WTC11 (cell line): ENCODE results near the gene MBNL1. TPM values are rescaled to one million over a fixed set of nuclear protein-coding genes. Genes with fewer than 3 reads are reported as not detected.

Source experiments
- ATAC-seq: fragments of 200-7000 bp; cut with Tn5 transposase; 2 replicates; pipeline ENCODE4 v1.10.0; 2021; ENCODE audit warnings: mild to moderate bottlenecking, moderate library complexity
- CTCF ChIA-PET: fragments of 300-600 bp; sonication (Branson Sonifier 250); formaldehyde crosslinking; loops from one replicate; lab custom pipeline; 2021; ENCODE audit warnings: antibody characterized with exemption; lab: Charles Lee
- POLR2A ChIA-PET: fragments of 350-600 bp; sonication (Branson Sonifier 250); formaldehyde crosslinking; loops from one replicate; lab custom pipeline; 2021; ENCODE audit warnings: antibody characterized with exemption; lab: Charles Lee
- DNase-seq: peaks from one replicate; pipeline ENCODE4 v3.0.0; 2021; ENCODE audit warnings: low spot score
- H3K27ac Mint-ChIP-seq: 2 replicates; pipeline ENCODE4 v1.8.0; 2021; ENCODE audit warnings: mixed read lengths
- H3K27me3 Mint-ChIP-seq: 2 replicates; pipeline ENCODE4 v1.8.0; 2021; ENCODE audit warnings: low read depth, mild to moderate bottlenecking, moderate library complexity, mixed read lengths
- H3K36me3 Mint-ChIP-seq: 2 replicates; pipeline ENCODE4 v1.8.0; 2021; ENCODE audit warnings: mixed read lengths
- H3K4me1 Mint-ChIP-seq: 2 replicates; pipeline ENCODE4 v1.8.0; 2022; ENCODE audit warnings: mixed read lengths
- H3K4me3 Mint-ChIP-seq: 2 replicates; pipeline ENCODE4 v1.8.0; 2021; ENCODE audit warnings: mild to moderate bottlenecking, moderate library complexity, mixed read lengths
- H3K9me3 Mint-ChIP-seq: 2 replicates; pipeline ENCODE4 v1.8.0; 2021; ENCODE audit warnings: mixed read lengths
- CREB1 ChIP-seq: sonication (generic); formaldehyde crosslinking; IDR thresholded peaks from 2 replicates; pipeline ENCODE4 v1.8.0; 2023; ENCODE audit warnings: mild to moderate bottlenecking, missing genetic modification reagents
- E2F4 ChIP-seq: sonication (generic); formaldehyde crosslinking; IDR thresholded peaks from 2 replicates; pipeline ENCODE4 v1.8.1; 2022; ENCODE audit warnings: low read depth, mild to moderate bottlenecking, moderate library complexity, missing genetic modification reagents, borderline replicate concordance
- IRF2 ChIP-seq: sonication (generic); formaldehyde crosslinking; IDR thresholded peaks from 2 replicates; pipeline ENCODE4 v1.8.0; 2022; ENCODE audit warnings: low read depth, missing genetic modification reagents, borderline replicate concordance
- JAZF1 ChIP-seq: fragments of 250-450 bp; sonication (Bioruptor Pico); IDR thresholded peaks from 2 replicates; pipeline ENCODE4 v1.9.0; 2021; ENCODE audit warnings: moderate library complexity, mild to moderate bottlenecking, inconsistent platforms
- KAT7 ChIP-seq: sonication (generic); formaldehyde crosslinking; IDR thresholded peaks from 2 replicates; pipeline ENCODE4 v1.8.1; 2023; ENCODE audit warnings: missing genetic modification reagents, mild to moderate bottlenecking, borderline replicate concordance
- NFYB ChIP-seq: sonication (generic); formaldehyde crosslinking; conservative IDR thresholded peaks from 2 replicates; pipeline ENCODE4 v1.8.0; 2022; ENCODE audit warnings: low read depth, missing genetic modification reagents
- NR1H2 ChIP-seq: sonication (generic); formaldehyde crosslinking; IDR thresholded peaks from 2 replicates; pipeline ENCODE4 v1.9.0; 2021; ENCODE audit warnings: mild to moderate bottlenecking, moderate library complexity, missing genetic modification reagents
- RORB ChIP-seq: fragments of 250-450 bp; sonication (Bioruptor Pico); IDR thresholded peaks from 2 replicates; pipeline ENCODE4 v1.9.0; 2021; ENCODE audit warnings: mild to moderate bottlenecking
- ZNF138 ChIP-seq: sonication (generic); formaldehyde crosslinking; conservative IDR thresholded peaks from 2 replicates; pipeline ENCODE4 v1.8.1; 2022; ENCODE audit warnings: mild to moderate bottlenecking, moderate library complexity, missing genetic modification reagents
- total RNA-seq: library from RNA; stranded (reverse); gene quantifications from 3 replicates; pipeline ENCODE4 v1.2.3, GENCODE V29; 2021
- TF ChIP-seq, protein P1 (sequence below): fragments of 200-600 bp; IDR thresholded peaks from 2 replicates; pipeline ENCODE4 v1.8.0; 2022; ENCODE audit warnings: antibody characterized with exemption
- TF ChIP-seq, protein P2 (sequence below): sonication (generic); formaldehyde crosslinking; IDR thresholded peaks from 2 replicates; pipeline ENCODE4 v1.8.0; 2022; ENCODE audit warnings: mild to moderate bottlenecking, missing genetic modification reagents
- TF ChIP-seq, protein P3 (sequence below): sonication (generic); formaldehyde crosslinking; IDR thresholded peaks from 2 replicates; pipeline ENCODE4 v1.8.1; 2022; ENCODE audit warnings: missing genetic modification reagents, borderline replicate concordance
- TF ChIP-seq, protein P4 (sequence below): sonication (generic); formaldehyde crosslinking; IDR thresholded peaks from 2 replicates; pipeline ENCODE4 v1.8.1; 2023; ENCODE audit warnings: mild to moderate bottlenecking, missing genetic modification reagents
- TF ChIP-seq, protein P5 (sequence below): fragments of 250-450 bp; sonication (Bioruptor Pico); IDR thresholded peaks from 2 replicates; pipeline ENCODE4 v1.9.0; 2021; ENCODE audit warnings: mild to moderate bottlenecking

The MBNL1 gene
- total RNA-seq, 1 experiment from 2014 or later, result 20.4 TPM

- ChIA-PET CTCF (no interaction called here), POLR2A (no interaction called here)
- H3K27ac Mint-ChIP-seq, result no peak overlapping the region
- DNase-seq (no peak), ATAC-seq (no peak)
- peaks cover 3% of the 10 kb centered on the region for H3K4me1 Mint-ChIP-seq
- no peak for TF ChIP-seq NR1H2 (CRISPR knock-in tag)
- TF ChIP-seq KAT7, result no peak
- H3K4me3 Mint-ChIP-seq, result no peak overlapping the region
- no peaks in the 10 kb centered on the region for H3K36me3 Mint-ChIP-seq
- no peaks in the 10 kb centered on the region for H3K9me3 Mint-ChIP-seq
- no peaks in the 10 kb centered on the region; the same call in 1 of the 2 replicates for H3K27me3 Mint-ChIP-seq
These were observed 65.2 kb downstream of the MBNL1 start for GRCh38 chr3:152333928-152334327.

DNA sequence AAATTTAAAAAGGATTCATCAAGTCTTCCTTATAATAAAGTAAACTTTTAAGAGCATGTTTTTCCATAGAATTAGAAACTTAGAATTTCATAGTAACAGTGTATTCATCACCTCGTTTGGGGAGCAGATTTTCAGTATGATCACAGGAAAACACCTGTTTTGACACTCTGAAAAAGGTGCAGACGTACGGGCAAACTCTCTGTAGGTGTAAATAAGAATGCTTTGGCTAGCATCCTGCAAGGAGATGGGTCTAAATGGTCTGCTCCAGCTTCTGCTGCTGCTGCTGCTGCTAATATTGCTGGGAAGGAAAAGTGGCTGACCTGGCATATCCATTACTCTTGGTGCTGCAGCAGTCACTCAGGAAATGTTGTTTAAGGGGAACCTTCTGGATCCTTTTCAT is 66.0 kb downstream of the MBNL1 start:
- Mint-ChIP-seq H3K36me3 (no peaks in the 10 kb centered on the region), H3K27me3 (no peaks in the 10 kb centered on the region; the same call in 1 of the 2 replicates), H3K4me3 (no peak overlapping the region), H3K4me1 (peaks cover 3% of the 10 kb centered on the region; the same call in 1 of the 2 replicates), H3K9me3 (no peaks in the 10 kb centered on the region), H3K27ac (no peak overlapping the region)
- DNase-seq (no peak), ATAC-seq (no peak)
- TF ChIP-seq ZNF138 (CRISPR knock-in tag) (no peak), NFYB (CRISPR knock-in tag) (no peak), IRF2 (CRISPR knock-in tag) (no peak), CREB1 (CRISPR knock-in tag) (no peak), RORB (CRISPR knock-in tag) (no peak), JAZF1 (no peak), E2F4 (CRISPR knock-in tag) (no peak)
- TF ChIP-seq, protein P1, sequence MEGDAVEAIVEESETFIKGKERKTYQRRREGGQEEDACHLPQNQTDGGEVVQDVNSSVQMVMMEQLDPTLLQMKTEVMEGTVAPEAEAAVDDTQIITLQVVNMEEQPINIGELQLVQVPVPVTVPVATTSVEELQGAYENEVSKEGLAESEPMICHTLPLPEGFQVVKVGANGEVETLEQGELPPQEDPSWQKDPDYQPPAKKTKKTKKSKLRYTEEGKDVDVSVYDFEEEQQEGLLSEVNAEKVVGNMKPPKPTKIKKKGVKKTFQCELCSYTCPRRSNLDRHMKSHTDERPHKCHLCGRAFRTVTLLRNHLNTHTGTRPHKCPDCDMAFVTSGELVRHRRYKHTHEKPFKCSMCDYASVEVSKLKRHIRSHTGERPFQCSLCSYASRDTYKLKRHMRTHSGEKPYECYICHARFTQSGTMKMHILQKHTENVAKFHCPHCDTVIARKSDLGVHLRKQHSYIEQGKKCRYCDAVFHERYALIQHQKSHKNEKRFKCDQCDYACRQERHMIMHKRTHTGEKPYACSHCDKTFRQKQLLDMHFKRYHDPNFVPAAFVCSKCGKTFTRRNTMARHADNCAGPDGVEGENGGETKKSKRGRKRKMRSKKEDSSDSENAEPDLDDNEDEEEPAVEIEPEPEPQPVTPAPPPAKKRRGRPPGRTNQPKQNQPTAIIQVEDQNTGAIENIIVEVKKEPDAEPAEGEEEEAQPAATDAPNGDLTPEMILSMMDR, result no peak
- TF ChIP-seq, protein P2, sequence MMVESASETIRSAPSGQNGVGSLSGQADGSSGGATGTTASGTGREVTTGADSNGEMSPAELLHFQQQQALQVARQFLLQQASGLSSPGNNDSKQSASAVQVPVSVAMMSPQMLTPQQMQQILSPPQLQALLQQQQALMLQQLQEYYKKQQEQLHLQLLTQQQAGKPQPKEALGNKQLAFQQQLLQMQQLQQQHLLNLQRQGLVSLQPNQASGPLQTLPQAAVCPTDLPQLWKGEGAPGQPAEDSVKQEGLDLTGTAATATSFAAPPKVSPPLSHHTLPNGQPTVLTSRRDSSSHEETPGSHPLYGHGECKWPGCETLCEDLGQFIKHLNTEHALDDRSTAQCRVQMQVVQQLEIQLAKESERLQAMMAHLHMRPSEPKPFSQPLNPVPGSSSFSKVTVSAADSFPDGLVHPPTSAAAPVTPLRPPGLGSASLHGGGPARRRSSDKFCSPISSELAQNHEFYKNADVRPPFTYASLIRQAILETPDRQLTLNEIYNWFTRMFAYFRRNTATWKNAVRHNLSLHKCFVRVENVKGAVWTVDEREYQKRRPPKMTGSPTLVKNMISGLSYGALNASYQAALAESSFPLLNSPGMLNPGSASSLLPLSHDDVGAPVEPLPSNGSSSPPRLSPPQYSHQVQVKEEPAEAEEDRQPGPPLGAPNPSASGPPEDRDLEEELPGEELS (CRISPR knock-in tag), result no peak
- TF ChIP-seq, protein P3, sequence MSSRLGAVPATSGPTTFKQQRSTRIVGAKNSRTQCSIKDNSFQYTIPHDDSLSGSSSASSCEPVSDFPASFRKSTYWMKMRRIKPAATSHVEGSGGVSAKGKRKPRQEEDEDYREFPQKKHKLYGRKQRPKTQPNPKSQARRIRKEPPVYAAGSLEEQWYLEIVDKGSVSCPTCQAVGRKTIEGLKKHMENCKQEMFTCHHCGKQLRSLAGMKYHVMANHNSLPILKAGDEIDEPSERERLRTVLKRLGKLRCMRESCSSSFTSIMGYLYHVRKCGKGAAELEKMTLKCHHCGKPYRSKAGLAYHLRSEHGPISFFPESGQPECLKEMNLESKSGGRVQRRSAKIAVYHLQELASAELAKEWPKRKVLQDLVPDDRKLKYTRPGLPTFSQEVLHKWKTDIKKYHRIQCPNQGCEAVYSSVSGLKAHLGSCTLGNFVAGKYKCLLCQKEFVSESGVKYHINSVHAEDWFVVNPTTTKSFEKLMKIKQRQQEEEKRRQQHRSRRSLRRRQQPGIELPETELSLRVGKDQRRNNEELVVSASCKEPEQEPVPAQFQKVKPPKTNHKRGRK (CRISPR knock-in tag), result no peak
- TF ChIP-seq, protein P4, sequence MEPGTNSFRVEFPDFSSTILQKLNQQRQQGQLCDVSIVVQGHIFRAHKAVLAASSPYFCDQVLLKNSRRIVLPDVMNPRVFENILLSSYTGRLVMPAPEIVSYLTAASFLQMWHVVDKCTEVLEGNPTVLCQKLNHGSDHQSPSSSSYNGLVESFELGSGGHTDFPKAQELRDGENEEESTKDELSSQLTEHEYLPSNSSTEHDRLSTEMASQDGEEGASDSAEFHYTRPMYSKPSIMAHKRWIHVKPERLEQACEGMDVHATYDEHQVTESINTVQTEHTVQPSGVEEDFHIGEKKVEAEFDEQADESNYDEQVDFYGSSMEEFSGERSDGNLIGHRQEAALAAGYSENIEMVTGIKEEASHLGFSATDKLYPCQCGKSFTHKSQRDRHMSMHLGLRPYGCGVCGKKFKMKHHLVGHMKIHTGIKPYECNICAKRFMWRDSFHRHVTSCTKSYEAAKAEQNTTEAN, result no peak
- TF ChIP-seq, protein P5, sequence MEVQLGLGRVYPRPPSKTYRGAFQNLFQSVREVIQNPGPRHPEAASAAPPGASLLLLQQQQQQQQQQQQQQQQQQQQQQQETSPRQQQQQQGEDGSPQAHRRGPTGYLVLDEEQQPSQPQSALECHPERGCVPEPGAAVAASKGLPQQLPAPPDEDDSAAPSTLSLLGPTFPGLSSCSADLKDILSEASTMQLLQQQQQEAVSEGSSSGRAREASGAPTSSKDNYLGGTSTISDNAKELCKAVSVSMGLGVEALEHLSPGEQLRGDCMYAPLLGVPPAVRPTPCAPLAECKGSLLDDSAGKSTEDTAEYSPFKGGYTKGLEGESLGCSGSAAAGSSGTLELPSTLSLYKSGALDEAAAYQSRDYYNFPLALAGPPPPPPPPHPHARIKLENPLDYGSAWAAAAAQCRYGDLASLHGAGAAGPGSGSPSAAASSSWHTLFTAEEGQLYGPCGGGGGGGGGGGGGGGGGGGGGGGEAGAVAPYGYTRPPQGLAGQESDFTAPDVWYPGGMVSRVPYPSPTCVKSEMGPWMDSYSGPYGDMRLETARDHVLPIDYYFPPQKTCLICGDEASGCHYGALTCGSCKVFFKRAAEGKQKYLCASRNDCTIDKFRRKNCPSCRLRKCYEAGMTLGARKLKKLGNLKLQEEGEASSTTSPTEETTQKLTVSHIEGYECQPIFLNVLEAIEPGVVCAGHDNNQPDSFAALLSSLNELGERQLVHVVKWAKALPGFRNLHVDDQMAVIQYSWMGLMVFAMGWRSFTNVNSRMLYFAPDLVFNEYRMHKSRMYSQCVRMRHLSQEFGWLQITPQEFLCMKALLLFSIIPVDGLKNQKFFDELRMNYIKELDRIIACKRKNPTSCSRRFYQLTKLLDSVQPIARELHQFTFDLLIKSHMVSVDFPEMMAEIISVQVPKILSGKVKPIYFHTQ (CRISPR knock-in tag), result no peak
- POLR2A ChIA-PET, result no interaction called here
- CTCF ChIA-PET, result no interaction called here
